Cardiac muscle cell (in vitro differentiated cells and primary cell): ENCODE measurements around the gene MAST4. TPM values are rescaled to one million over a fixed set of nuclear protein-coding genes. Genes with fewer than 3 reads are reported as not detected.

Experiments used
- DNase-seq, 2 donors: peaks; one replicate each; pipeline versions ENCODE4 v3.0.0 to v3.0.0-alpha.2; 2010 to 2017; ENCODE audit warnings: low read depth in 1 of 2, low spot score in 1 of 2
- H3K27ac ChIP-seq: fragments of 200-600 bp; sonication (generic); 2 replicates; pipeline ENCODE4 v1.5.1; 2016
- H3K27me3 ChIP-seq: fragments of 200-600 bp; sonication (generic); 2 replicates; pipeline ENCODE4 v1.6.0; 2016; ENCODE audit warnings: control low read depth
- H3K36me3 ChIP-seq: fragments of 200-600 bp; sonication (generic); 2 replicates; pipeline ENCODE4 v1.5.1; 2016; ENCODE audit warnings: control low read depth
- H3K4me1 ChIP-seq: fragments of 200-600 bp; sonication (generic); 2 replicates; pipeline ENCODE4 v1.8.1; 2017; ENCODE audit warnings: low read depth, mild to moderate bottlenecking, mixed run types
- H3K4me3 ChIP-seq: fragments of 200-600 bp; sonication (generic); 2 replicates; pipeline ENCODE4 v1.5.1; 2016; ENCODE audit warnings: mild to moderate bottlenecking
- H3K9me3 ChIP-seq: fragments of 200-600 bp; sonication (generic); 2 replicates; pipeline ENCODE4 v1.5.1; 2017; ENCODE audit warnings: low read depth, mild to moderate bottlenecking, control low read depth
- CTCF ChIP-seq: IDR thresholded peaks from 2 replicates; pipeline ENCODE4 v1.5.1; 2012; ENCODE audit warnings: low read depth, mild to moderate bottlenecking, low read length
- polyA plus RNA-seq: library from polyadenylated mRNA; unstranded; fragments of >200 nt; fragmentation: Nextera tagmentation; extraction: Ambion mirVana; gene quantifications from 2 replicates; pipeline ENCODE4 v1.2.1, GENCODE V29; 2016
- total RNA-seq: library from RNA; depleted of rRNA; stranded (reverse); fragments of >200 nt; gene quantifications from 2 replicates; pipeline ENCODE4 v1.2.3, GENCODE V29; 2016

Gene MAST4
- total and polyA plus RNA-seq, 2 experiments from 2014 or later: 33.1 to 58.0 TPM

- Histone ChIP-seq H3K4me1 (peaks cover 4% of the 10 kb centered on the region), H3K36me3 (no peaks in the 10 kb centered on the region), H3K27me3 (no peaks in the 10 kb centered on the region), H3K4me3 (no peak overlapping the region), H3K9me3 (no peaks in the 10 kb centered on the region), H3K27ac (no peak overlapping the region)
- no peak for DNase-seq
- TF ChIP-seq CTCF: no peak
Measured at GRCh38 chr5:66854416-66854815, 258.2 kb downstream of the MAST4 start.

GRCh38 chr5:66856041-66856805, 260.0 kb downstream of the MAST4 start:
- H3K27ac ChIP-seq: no peak overlapping the region
- no peaks in the 10 kb centered on the region for H3K27me3 ChIP-seq
- H3K4me3 ChIP-seq: no peak overlapping the region
- no peak for DNase-seq
- H3K4me1 ChIP-seq: peaks cover 4% of the 10 kb centered on the region
- H3K36me3 ChIP-seq: no peaks in the 10 kb centered on the region
- no peak for TF ChIP-seq CTCF
- no peaks in the 10 kb centered on the region for H3K9me3 ChIP-seq

GRCh38 chr5:66859526-66859925, 263.3 kb downstream of the MAST4 start:
- no peaks in the 10 kb centered on the region for H3K27me3 ChIP-seq
- no peak overlapping the region for H3K27ac ChIP-seq
- no peaks in the 10 kb centered on the region for H3K36me3 ChIP-seq
- no peak for DNase-seq
- no peaks in the 10 kb centered on the region for H3K9me3 ChIP-seq
- H3K4me1 ChIP-seq: peaks cover 15% of the 10 kb centered on the region
- no peak overlapping the region for H3K4me3 ChIP-seq
- no peak for TF ChIP-seq CTCF

GRCh38 chr5:66860199-66860975, 264.2 kb downstream of the MAST4 start:
- H3K9me3 ChIP-seq: no peaks in the 10 kb centered on the region
- DNase-seq: peak in 1 of 2 donors; percentile 67
- peaks cover 15% of the 10 kb centered on the region for H3K4me1 ChIP-seq
- no peak overlapping the region for H3K27ac ChIP-seq
- H3K36me3 ChIP-seq: no peaks in the 10 kb centered on the region
- H3K27me3 ChIP-seq: no peaks in the 10 kb centered on the region
- TF ChIP-seq CTCF: no peak
- no peak overlapping the region for H3K4me3 ChIP-seq

- TF ChIP-seq CTCF: no peak
- no peaks in the 10 kb centered on the region for H3K36me3 ChIP-seq
Measured at GRCh38 chr5:66861402-66861801, 265.2 kb downstream of the MAST4 start.

More at GRCh38 chr5:66861402-66861801, 265.2 kb downstream of the MAST4 start:
- no peak for DNase-seq
- Histone ChIP-seq H3K27ac (no peak overlapping the region), H3K27me3 (no peaks in the 10 kb centered on the region), H3K9me3 (no peaks in the 10 kb centered on the region), H3K4me3 (no peak overlapping the region), H3K4me1 (peaks cover 13% of the 10 kb centered on the region)
